Subcutaneous adipose tissue (tissue), 4 donors: ENCODE results near the gene CCNT1. TPM values are rescaled to one million over a fixed set of nuclear protein-coding genes. Genes with fewer than 3 reads are reported as not detected.

Experiments
- CTCF ChIP-seq: fragments of 450-650 bp; IDR thresholded peaks from one replicate; pipeline ENCODE4 v1.5.1; 2016; ENCODE audit warnings: low read depth, mild to moderate bottlenecking, control low read depth, antibody characterized with exemption, moderate library complexity
- small RNA-seq: library from RNA; depleted of rRNA; stranded (forward); fragments of <200 nt; gene quantifications from one replicate; pipeline ENCODE3, GENCODE V24; 2016
- total RNA-seq, 4 donors: library from RNA; depleted of rRNA; stranded (reverse); fragments of >200 nt; gene quantifications; one replicate each; pipeline ENCODE4 v1.1.0, GENCODE V29; 2016

Gene CCNT1
- total RNA-seq, 4 donors from 2014 or later = 22.6 to 41.6 (median 28.1) TPM

GRCh38 chr12:48643011-48643410, 73.5 kb downstream of the CCNT1 start:
- TF ChIP-seq CTCF = no peak

- TF ChIP-seq CTCF = no peak
Measured at GRCh38 chr12:48640854-48641253, 75.7 kb downstream of the CCNT1 start.

GRCh38 chr12:48640428-48640827, 76.1 kb downstream of the CCNT1 start:
- no peak for TF ChIP-seq CTCF

Small RNA genes within 50 kb of the gene (small RNA-seq; reads per million reads assigned to genes)
- not detected for gene MIR1291
- gene SNORA2A = 4.0 reads per million, percentile 70 among the genes with 10 or more reads in this experiment
- 2.8 reads per million, percentile 56 among the genes with 10 or more reads in this experiment for gene SNORA2B
- 2.1 reads per million, percentile 39 among the genes with 10 or more reads in this experiment for gene SNORA2C

Other genes with a start within 250 kb of the CCNT1 start
- not detected for gene ANP32D, start 244.1 kb downstream of the CCNT1 start, total RNA-seq
- gene C12orf54, start 234.2 kb downstream of the CCNT1 start, total RNA-seq = not detected
- not detected for gene OR8S1, start 191.1 kb downstream of the CCNT1 start, total RNA-seq
- gene LALBA, start 146.7 kb downstream of the CCNT1 start, total RNA-seq = not detected
- gene KANSL2, start 34.5 kb downstream of the CCNT1 start, total RNA-seq = 10 to 100 TPM; 31.1 to 61.6 (median 39.0) TPM
- 100 to 1,000 TPM in 1 of 4 donors, 10 to 100 TPM in 3; 30.8 to 144 (median 55.9) TPM for gene ADCY6, start 72.4 kb upstream of the CCNT1 start, total RNA-seq
- gene CACNB3, start 101.8 kb upstream of the CCNT1 start, total RNA-seq = 10 to 100 TPM in 1 of 4 donors, 1 to 10 TPM in 3; 2.4 to 12.4 (median 6.4) TPM
- 10 to 100 TPM; 37.0 to 65.7 (median 52.6) TPM for gene DDX23, start 135.5 kb upstream of the CCNT1 start, total RNA-seq
- gene RND1, start 149.2 kb upstream of the CCNT1 start, total RNA-seq = 1 to 10 TPM in 1 of 4 donors, under 1 TPM in 2, not detected in 1; 0.17 to 2.6 (median 0.98) TPM
- 1 to 10 TPM; 3.0 to 6.8 (median 5.3) TPM for gene FKBP11, start 208.8 kb upstream of the CCNT1 start, total RNA-seq
- gene ARF3, start 240.8 kb upstream of the CCNT1 start, total RNA-seq = 10 to 100 TPM; 39.9 to 58.4 (median 48.5) TPM